GM21360 (cell line): ENCODE measurements around the gene PAPOLA.
A peak's percentile ranks its signal among the peaks of the same experiment; 100 is the strongest.

Source experiments
- ATAC-seq: cut with Tn5 transposase; IDR thresholded peaks from one replicate; pipeline ENCODE4 v1.9.1; 2021; ENCODE audit warnings: mild to moderate bottlenecking, moderate library complexity; ENCODE audit not compliant: unreplicated experiment

Gene PAPOLA

DNA sequence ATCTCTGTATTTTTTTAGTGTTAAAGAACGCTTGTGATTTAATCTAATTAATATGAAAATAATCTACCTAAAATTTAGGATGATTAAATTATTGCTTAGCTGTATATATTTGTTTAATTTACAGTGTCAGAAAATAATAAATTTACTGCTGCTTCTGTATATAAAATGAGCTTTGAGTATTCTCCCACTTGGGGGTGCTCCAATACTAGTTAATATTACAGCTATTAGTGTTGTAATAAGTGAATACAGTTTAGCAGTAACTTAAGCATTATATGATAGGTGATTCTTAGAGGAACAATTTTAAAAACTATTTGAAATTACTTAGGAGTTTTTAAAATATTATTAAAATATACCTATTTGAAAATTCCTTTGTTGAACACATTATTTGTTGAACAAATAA is 62.2 kb downstream of the PAPOLA start:
- ATAC-seq: no peak

DNA sequence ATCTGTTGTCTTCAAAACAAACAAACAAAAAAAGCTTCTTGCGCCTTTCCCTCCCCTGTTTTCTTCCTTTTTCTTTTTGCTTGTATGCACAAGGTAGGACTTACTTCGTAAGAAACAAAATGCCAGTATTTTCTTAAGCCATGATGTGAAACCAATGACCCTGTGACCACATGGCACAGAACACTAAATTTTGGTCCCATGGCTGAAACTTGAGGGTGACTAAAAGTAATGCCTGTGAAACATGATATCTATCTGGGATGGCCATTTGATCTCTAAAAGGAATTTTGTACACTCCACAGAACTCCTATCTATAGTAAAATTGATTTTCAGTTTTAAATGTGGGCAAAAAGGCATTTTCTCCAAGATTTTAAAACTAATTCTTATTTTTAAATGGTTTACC is 63.6 kb downstream of the PAPOLA start:
- ATAC-seq: no peak

DNA sequence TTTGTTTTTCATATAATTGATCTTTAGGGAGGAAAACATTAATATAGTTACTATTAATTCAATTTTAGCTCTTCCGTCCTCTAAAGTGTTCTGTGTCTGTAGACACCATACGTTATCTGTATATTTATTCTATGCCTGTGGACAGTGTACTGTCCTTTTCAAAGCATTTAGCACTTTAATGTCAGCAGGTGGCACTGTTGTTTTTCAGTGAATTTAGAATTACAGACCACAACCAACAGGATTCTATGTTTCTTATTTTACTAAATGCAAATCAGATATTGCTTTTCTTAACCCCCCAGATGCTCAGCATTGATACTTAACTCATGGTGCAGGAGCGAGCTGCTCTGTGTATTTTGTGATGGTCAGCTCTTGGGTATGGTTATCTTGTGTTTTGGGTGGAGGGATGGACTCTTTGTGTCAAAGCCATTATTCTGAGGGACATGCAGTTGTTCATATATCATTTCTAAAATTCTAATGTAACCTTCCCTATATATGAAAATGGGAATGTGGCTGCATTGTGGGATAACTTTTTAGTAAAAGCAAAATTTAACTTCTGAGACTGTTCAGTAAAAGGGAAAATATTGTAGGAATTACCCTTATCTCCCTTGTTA is 65.2 kb downstream of the PAPOLA start:
- ATAC-seq: peak; percentile 60

DNA sequence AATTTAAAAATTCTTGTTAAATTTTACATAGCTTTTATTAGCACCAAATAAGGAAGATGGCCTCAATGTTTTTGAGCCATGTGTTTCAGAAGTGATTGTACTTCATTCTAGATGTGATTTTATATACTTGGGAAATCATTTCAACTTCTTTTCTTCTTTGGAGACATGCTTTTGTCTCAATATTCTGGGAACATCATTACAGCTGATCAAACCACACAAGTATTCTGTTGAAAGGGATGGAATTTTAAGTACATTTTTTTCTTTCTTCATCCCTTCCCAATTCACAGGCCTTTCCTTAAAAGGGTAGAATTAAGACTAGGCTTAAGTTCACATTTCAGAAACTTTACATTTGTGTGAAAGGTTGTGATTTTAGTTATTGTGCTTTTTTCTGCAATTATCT is 66.4 kb downstream of the PAPOLA start:
- ATAC-seq: no peak

DNA sequence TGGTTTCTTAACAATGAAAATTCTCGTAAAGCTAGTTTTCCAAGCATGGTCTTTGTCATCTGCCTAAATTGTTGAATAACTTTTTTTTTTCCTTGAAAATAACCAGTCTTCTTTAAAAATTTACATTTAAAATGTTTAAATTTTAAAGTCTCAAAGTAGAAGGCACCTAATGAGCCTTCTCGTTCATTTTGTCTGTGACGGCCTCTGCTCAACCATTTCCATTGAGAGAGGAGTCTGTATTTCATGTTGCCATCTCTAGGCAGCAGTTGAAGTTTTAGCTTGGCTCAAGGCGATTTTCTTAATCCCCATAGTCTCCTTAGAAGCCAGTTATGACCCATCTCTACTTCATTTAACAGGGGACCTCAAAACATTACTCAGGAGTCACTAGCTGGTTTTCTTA is 69.1 kb downstream of the PAPOLA start:
- no peak for ATAC-seq

DNA sequence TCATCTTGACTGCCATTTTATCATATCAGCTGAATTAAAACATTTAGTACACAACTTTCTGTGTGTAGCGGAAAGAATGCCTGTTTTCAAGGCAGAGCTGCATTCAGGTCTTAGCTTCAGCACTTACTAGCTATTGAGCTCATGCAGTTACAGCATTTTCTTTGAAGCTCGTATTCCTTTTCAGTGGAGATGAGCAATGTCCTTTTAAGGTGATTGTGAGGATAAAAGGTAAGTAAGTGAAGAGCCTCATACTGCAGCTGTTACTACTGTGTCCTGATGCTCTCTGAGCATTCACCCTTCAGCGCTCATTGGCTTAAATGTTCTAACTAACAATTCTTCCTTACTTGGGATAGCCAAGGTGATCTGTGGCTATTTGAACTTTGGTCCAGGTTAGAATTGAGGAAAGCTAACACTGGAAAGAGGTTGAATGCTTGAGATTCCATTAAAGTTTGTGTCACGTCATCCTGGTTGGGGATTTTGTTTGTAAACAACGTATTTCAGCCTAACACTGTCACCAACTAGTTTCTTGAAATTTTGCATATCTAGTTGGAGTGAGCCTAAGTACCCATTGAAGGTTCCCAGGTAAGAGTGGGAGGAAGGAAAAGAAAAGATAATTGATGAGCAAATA is 71.4 kb downstream of the PAPOLA start:
- ATAC-seq: no peak

DNA sequence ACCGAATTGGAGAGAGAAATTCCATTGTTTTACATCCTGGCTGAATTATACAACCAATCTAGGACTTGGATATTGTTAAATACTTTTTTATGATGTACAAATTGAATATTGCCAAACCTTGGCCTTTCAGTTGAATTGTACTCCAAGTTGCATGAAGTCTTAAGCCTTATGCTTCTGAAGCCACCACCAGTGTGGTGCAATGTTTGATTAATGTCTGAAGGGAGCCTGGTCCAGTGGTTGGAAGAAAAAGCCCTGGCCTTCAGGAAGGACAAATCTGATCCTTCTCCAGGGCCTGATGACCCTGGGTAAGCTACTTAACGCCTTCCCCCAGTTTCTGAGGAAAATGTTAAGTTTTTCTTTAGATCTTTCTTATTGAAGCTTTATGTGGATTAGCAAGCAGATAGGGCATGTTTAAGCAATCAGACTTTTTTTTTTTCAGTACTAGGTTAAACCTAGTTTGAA is 72.0 kb downstream of the PAPOLA start:
- ATAC-seq: no peak

DNA sequence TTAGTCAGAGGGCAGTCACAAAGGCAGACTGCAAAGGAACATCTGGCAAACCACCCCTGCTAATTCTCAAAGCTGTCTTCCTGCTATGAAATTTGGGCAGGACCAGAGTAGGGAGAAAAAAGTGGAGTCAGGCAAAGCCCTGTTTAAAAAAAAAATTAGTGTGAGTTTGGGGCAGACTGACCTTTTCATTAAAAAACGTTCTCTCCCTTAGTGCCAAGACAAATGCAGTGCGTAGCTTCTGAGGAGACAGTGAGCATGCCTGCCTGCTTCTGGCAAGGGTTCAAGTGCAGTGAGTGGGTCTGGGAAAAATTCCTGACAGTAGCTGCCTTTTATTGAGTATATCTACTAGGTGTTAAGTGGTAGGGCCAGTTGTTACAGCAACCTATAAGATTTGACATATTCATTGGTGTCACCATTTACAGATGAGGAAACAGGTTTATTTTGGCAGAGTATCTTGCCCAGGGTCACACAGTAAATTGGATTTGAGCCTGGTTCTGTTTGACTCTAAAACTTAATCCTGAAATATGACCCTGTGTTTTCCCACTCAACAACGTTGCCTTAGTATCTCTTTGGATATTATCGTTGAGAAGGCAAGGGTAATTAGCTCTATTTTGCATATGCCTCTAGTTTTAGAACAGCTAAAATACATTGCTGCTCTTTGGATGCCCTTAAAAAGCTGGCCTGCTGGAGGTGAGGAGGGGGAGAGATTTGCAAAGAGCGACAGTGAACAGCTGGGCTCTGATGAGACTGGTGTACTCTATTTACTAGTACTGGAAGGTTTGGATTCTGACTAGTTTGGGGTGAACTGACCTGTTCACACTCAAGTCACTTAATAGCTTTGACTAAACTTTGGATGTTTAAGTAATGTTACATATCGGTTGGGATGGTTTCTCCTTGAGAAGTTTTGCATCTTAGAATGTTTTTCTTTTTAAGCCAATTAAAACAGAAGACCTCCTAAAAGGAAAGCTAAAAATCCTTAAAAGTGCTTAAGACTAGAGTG is 72.8 kb downstream of the PAPOLA start:
- no peak for ATAC-seq

DNA sequence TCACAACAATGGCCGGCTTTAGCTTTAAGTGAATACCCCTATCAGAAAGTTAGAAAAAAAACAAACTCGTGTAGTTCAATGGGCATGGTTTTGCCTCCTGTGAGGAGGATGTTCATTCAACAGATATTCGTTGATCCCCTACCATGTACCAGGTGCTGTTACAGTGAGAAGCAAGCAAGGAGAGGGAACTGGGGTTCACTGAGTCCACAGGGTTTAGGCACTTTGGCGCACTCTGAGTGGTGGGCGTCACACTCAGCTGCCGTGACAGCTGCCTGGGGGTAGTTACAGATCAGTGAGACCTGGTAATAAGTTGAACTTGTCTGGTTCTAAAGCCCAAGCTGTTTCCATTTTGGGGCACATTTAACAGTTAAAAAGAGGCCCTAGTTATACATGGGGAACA is 74.2 kb downstream of the PAPOLA start:
- no peak for ATAC-seq

DNA sequence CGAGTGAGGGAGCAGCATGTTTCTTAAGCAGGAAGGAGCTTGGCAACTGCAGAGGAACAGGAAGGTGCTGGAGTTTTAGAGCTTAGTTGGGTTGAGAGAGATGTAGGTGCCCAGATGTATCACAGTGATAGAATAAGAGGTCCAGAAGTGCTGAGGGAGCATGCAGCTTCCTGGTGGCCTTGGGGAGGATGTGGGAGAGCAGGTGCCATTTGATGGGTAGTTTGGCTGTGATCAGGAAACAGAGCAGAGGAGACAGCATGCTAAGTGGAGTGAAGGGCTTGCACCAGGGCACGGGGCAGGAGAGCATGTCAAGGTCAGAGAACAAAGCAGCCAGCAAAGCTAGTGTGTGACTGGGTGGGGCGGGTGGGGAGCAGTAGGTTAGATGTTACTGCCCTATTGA is 74.8 kb downstream of the PAPOLA start:
- no peak for ATAC-seq

DNA sequence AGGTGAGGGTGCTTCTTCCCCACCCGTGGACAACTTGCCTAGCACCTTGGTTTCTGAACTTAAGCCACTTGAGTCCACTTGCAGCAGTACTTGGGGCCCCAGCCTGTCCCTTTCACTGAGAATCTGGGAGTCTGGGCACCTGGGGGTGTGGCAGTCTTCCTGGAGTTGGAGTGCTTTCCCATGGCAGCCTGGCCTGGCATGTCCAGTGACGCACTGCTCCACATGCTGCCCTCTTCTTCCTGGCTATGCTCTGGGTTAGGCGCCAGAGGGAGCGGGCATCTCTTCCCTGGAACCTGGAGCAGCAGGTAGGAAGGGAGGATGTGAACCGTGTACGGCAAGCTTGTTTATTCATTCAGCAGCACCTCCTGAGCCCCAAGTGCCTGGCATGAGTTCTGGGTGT is 76.4 kb downstream of the PAPOLA start:
- no peak for ATAC-seq

DNA sequence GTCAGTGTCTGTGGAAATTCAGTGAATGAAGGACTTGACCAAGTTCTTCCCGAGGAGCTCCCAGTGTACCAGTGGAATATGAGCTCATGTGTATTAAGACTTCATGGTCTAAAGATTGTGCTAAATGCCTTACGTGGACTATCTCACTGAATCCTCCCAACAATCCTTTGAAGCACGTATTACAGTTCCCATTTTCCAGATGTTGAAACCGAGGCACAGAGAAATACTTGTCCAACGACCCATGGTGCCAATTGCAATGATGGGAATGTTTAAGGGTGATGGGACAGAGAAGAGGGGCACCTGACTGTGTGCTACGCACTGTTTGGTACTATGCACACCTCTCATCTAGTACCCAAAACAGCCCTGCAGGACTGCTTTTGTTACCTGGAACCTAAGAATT is 77.2 kb downstream of the PAPOLA start:
- ATAC-seq: no peak

DNA sequence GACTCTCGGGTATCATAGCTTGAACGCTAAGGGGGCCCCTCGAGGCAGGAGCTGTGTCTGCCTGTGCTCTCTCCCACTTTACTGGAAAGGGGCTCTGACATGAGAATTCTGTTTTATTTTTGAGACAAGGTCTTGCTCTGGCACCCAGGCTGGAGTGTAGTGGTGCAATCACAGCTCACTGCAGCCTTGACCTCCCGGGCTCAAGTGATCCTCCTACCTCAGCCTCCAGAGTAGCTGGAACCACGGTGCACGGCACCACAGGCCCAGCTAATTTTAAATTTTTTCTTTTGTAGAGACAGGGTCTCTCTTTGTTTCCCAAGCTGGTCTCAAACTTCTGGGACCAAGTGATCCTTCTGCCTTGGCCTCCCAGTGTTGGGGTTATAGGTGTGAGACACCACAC is 77.7 kb downstream of the PAPOLA start:
- no peak for ATAC-seq

DNA sequence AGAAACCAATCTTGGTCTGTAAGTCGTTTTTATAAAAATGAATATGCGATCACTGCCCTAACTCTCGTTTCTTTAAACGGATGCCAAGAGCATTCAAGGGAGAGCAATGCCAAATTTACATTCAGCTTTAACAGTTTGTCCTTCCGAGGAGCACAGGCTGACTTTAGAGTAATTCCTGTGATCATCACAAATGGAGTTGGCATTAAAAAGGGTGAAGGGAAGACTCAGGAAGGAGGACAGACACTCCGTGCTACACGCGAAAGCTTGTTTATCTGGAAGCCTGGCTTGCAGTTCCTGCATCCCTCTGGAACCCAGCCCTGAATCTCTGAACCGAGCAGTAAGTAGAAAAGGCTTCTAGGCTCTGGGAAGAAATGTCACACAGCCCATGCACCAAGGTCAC is 78.4 kb downstream of the PAPOLA start:
- no peak for ATAC-seq

DNA sequence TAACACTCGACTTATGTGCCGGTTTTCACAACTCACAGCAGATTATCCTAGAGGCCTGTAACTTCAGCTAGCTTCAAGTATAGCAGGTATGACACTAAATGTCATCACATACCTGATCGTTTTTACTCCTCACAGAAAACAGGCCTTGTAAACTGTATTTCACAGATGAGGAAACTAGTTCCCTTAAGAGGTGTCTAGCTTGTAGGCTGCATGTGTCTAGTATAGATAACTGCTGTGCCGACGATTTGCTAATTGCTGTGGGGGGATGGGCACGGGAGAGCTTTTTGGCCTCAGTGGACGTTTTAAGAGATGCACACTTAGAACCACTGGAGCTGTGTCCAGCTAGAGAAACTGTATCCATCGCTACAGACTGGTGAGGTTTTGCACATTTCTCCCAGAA is 78.8 kb downstream of the PAPOLA start:
- no peak for ATAC-seq

DNA sequence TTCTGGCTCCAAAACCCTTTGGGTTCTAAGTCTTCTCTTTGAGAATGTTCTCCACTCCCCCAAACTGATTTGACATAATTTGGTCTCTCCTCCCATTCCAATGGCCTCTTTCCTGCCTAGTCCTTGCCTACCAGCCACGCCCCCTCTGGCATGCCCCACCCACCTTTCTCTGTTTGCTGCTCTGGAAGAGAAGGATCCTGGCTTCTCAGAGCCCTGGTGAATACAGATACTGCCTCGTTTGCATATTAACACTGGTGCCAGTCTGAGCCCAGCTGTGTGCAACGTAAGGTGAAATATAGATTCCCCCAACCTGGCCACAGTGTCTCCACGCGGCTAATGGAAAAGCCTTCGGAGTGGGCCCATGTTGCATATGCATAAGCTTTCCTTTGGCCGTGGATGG is 79.7 kb downstream of the PAPOLA start:
- ATAC-seq: no peak

DNA sequence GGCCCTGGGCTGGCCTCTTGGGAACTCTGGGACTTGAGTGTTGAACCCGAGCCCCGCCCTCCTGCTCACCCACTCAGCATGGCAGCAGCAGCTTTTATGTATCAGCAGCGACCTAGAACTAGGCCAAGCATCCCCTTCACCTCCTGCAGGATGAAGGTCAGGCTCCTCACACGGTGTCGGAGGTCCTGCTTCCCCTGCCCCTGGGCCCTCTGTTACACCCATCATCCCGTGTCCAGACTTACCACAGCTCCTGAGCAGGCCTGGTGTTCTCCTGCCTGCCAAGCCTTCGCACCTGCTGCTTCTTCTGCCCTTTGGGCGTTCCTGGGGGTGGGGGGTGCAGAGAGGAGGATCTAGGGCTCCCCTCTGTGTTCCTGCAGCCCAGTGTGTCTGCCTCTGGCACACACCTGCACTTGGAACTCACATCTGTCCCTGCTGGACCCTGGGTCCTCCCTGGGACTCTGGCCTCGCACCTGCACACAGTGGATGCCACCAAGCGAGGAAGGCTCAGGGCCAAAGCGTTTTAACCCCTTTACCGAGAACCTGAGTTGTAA is 80.3 kb downstream of the PAPOLA start:
- ATAC-seq: no peak

DNA sequence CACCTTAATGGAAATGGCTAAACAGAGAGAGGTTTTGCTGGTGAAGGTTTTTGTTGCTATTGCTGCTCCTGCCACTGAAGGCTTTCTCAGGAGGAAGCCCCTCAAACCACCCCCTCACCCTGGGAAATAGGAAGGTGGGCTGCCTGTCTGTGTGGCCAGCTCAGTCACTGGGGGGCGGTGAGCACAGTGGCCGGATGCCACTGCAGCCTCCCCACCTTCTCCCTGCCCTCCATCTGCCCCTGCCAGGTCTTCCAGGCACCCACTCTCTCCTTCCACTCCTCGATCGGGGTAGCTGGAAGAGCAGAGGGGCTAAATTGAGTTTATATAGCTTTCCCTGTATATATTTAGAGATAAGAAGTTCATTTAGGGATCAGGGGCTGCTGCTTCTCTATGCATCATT is 80.8 kb downstream of the PAPOLA start:
- ATAC-seq: no peak

DNA sequence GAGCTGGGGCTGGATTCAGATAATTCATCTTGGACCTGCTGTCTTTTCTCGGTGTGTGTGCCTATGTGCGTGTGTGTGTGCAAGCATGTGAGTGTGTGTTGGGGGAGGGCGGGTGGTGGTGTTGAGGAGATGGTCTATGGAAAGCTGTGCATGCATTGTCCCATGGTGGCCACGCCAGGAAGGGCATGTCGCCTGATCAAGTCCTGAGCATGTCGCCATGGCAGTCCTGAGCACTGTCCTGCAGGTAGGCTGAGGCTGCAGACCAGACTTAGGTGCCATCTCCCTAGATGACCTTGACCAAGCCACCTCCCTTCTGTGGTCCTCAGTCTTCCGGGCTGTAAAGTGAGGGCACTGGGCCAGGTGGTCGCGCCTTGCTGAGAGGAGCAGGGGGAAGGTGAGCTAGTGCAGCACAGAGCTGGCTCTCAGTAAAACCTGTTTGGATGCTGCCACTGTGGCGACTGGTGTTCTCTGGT is 81.4 kb downstream of the PAPOLA start:
- ATAC-seq: no peak

DNA sequence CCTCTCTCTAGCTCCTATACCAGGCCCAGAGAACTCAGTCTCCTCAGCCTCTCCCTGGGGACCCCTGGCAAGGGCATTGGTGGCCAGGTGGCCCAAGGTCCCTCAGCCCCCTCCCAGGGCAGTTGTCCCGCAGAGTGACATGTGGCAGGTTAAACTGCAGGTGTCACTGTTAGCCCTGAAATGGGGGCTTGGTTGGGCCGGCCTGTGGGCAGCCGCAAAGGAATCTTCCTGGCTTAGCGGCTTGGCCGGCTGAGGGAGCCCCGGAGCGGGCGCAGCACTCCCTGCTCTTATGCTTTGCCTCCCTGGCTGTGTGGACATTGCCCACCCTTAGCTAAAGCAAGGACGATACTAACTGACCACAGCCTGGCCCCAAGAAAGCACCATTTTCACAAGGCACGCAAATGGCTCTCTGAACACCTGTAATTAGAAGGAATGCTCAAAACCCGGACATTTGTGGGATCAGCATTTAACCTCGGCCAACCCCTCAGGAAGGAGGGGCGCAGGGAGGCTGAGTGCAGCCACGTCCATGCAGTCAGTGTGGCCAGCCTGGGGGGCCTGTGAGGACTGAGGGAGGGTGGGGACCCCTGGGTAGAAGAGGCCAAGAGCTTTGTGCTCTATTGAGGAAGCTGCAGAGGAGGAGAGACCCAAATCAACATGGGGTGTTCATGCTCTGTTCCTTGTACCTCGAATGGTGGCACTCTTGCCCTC is 82.2 kb downstream of the PAPOLA start:
- peak; percentile 66 for ATAC-seq
